ENCODE data around the gene BBS9. TPM values are rescaled to one million over a fixed set of nuclear protein-coding genes. Genes with fewer than 3 reads are reported as not detected.

Gene BBS9
- total RNA-seq, 1 donor from 2014 or later = 28.4 TPM

DNA sequence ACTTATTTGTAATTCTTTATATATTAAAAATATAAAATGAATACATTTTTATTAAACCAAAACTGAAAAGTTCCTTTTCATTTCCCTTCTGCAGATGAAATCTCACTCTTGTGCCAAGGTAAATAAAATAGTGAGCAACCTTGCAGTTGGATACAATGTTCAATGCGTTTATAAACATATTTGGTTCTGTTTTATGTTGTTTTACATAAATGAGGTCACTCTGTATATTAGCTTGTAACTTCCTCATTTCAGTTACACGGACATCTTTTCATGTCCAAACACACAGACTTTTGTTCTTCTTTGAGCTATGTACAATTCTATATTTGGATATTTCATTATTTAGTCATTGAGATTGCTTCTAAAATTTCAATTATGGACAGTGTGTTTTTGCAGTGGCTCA lies 107.7 kb downstream of the BBS9 start:
- TF ChIP-seq, protein P1, sequence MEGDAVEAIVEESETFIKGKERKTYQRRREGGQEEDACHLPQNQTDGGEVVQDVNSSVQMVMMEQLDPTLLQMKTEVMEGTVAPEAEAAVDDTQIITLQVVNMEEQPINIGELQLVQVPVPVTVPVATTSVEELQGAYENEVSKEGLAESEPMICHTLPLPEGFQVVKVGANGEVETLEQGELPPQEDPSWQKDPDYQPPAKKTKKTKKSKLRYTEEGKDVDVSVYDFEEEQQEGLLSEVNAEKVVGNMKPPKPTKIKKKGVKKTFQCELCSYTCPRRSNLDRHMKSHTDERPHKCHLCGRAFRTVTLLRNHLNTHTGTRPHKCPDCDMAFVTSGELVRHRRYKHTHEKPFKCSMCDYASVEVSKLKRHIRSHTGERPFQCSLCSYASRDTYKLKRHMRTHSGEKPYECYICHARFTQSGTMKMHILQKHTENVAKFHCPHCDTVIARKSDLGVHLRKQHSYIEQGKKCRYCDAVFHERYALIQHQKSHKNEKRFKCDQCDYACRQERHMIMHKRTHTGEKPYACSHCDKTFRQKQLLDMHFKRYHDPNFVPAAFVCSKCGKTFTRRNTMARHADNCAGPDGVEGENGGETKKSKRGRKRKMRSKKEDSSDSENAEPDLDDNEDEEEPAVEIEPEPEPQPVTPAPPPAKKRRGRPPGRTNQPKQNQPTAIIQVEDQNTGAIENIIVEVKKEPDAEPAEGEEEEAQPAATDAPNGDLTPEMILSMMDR (IDR thresholded peaks at IDR 0.05) = no peak
- Histone ChIP-seq H3K9me3 (no peaks in the 10 kb centered on the region), H3K4me1 (no peaks in the 10 kb centered on the region), H3K36me3 (no peaks in the 10 kb centered on the region), H3K4me3 (no peak overlapping the region), H3K27ac (no peak overlapping the region), H3K27me3 (ENCODE audit: low read depth) (no peaks in the 10 kb centered on the region)
- no peak for DNase-seq
- no peak for ATAC-seq
- intact Hi-C loops (cut with DNase I) = no loop called here

DNA sequence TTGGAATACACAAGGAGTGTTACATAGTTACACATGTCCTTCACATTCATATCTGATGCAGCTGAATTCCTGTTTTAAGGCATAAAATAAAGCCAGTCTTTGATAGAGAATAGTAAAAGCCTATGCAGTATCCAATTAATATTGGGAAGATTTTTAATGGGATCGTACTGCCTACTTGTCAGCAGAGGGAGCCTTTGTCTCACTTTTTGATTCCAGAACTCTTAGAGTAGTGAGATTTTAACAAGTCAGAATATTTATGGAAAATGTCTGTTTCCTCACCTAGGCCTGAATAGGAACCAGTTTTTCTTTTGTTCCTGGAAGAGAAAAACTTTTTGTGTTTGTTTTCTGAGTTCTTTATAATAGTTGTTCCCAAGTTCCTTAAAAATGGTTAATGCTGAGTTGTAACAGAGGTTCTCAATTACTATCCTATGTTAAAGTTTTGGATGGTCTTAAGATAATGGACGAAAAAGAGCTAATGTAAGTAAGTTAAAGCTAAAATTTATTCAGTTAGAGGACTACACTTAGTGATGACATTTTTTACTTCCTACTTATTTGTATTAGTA lies 114.0 kb downstream of the BBS9 start:
- TF ChIP-seq, protein P1 (IDR thresholded peaks at IDR 0.05) = peak; percentile 67
- Histone ChIP-seq H3K4me1 (no peaks in the 10 kb centered on the region), H3K4me3 (no peak overlapping the region), H3K36me3 (no peaks in the 10 kb centered on the region), H3K27ac (no peak overlapping the region), H3K9me3 (no peaks in the 10 kb centered on the region), H3K27me3 (ENCODE audit: low read depth) (no peaks in the 10 kb centered on the region)
- no peak for DNase-seq
- ATAC-seq = peak; percentile 56 to 70
- intact Hi-C loops (cut with DNase I) = no loop called here

DNA sequence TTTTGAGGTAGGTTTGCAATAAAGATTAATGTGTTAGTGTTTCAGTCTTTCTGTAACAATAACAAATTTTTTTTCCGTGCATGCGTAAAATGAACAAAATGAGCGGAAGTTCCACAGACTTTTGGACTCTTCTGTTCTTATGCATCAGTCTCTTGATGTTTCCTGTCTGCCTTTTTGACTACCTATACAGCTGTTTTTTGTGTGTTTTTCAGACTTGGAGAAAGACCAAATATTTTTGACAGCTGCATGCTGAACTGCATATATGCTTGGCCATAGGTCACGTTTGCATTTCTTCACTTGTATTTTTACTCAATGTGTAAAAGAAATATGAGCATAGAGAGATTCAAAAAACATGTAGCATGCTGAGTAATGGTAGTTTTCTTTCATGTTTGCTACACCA lies 119.3 kb downstream of the BBS9 start:
- intact Hi-C loops (cut with DNase I) = no loop called here
- ATAC-seq = no peak

GRCh38 chr7:33250421-33250871 lies 121.1 kb downstream of the BBS9 start:
- peaks cover 5% of the 10 kb centered on the region for H3K4me1 ChIP-seq
- ATAC-seq (no peak), DNase-seq (no peak)
- intact Hi-C loops (cut with DNase I) = no loop called here
- no peak overlapping the region for H3K4me3 ChIP-seq
- TF ChIP-seq, protein P1 (IDR thresholded peaks at IDR 0.05) = no peak
- no peaks in the 10 kb centered on the region for H3K9me3 ChIP-seq
- no peak overlapping the region for H3K27ac ChIP-seq
- H3K27me3 ChIP-seq (ENCODE audit: low read depth) = no peaks in the 10 kb centered on the region
- H3K36me3 ChIP-seq = no peaks in the 10 kb centered on the region

More for the DNA sequence above, 119.3 kb downstream of the BBS9 start:
- no peaks in the 10 kb centered on the region for H3K9me3 ChIP-seq
- TF ChIP-seq, protein P1 (IDR thresholded peaks at IDR 0.05) = no peak
- no peak overlapping the region for H3K4me3 ChIP-seq
- H3K27ac ChIP-seq = no peak overlapping the region
- DNase-seq = no peak
- H3K36me3 ChIP-seq = no peaks in the 10 kb centered on the region
- H3K27me3 ChIP-seq (ENCODE audit: low read depth) = no peaks in the 10 kb centered on the region
- peaks cover 5% of the 10 kb centered on the region for H3K4me1 ChIP-seq

DNA sequence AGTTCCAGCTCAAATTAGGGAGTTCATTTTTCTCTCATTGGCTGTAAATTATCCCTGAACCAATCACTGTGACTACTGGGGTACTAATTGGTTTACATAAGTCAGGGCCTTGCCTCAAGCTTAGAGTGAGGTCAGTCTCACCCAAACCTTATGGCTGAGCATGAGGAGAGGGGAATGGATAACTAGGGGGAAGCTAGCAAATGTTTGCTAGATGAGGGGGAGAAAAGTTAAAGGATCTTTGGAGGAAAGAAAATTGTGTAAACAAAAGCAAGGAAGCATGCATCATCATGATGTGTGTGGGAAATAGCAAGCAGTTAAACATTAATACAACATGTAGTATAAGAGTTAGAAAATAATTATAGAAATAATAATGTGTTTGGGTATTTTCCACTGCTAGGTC lies 121.9 kb downstream of the BBS9 start:
- intact Hi-C loops (cut with DNase I) = no loop called here
- Histone ChIP-seq H3K4me1 (peaks cover 5% of the 10 kb centered on the region), H3K4me3 (no peak overlapping the region), H3K36me3 (no peaks in the 10 kb centered on the region), H3K27me3 (ENCODE audit: low read depth) (no peaks in the 10 kb centered on the region), H3K9me3 (no peaks in the 10 kb centered on the region), H3K27ac (no peak overlapping the region)
- ATAC-seq (no peak), DNase-seq (no peak)
- TF ChIP-seq, protein P1 (IDR thresholded peaks at IDR 0.05) = no peak
